GM19324 (cell line): Measurements from ENCODE around the gene TMEM242.

Source experiments
- ATAC-seq: cut with Tn5 transposase; IDR thresholded peaks from one replicate; pipeline ENCODE4 v1.9.1; 2021; ENCODE audit warnings: mild to moderate bottlenecking, moderate library complexity; ENCODE audit not compliant: unreplicated experiment, low FRiP score

The TMEM242 gene

DNA sequence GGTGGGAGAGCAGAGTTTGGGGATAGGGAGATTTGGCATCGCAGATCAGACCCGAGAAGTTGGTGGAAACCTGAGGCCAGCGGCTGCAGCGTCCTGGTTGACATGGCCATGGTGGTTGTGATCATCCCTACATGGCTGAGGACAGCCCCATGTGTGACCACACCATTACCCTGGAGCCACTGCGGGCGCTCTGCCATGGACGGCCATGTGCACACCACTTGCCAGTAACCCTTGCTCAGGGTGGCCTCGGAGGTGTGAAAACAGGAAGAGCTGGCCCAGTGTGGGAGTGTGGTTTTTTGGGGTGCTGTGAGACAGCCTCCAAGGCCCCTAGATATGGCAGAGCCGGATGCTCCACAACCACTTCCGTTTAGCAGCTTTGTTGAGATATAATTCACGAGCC, 64.4 kb downstream of the TMEM242 start:
- no peak for ATAC-seq

GRCh38 chr6:157255079-157255478, 68.2 kb downstream of the TMEM242 start:
- ATAC-seq, result no peak

- no peak for ATAC-seq
Observed at GRCh38 chr6:157254538-157254937, 68.8 kb downstream of the TMEM242 start.

DNA sequence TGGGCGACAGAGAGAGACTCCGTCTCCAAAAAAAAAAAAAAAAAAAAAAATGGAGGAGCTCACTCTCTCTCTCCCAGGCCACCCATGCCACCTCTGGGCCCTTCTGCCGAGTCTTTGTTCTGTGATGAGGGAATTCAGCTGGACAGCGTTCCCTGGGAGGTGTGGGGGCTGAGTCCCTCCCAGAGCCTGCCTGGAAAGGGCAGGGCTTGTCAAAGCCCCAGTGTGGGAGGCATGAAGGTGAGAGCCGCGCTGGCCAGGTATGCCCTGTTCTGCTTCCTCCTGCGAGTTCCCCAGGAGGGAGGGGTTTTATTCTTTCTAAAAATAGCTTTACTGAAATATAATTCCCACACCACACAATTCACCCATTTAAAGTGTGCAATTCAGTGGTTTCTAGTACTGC, 69.6 kb downstream of the TMEM242 start:
- no peak for ATAC-seq

- ATAC-seq, result no peak
Observed at GRCh38 chr6:157253017-157253416, 70.3 kb downstream of the TMEM242 start.

DNA sequence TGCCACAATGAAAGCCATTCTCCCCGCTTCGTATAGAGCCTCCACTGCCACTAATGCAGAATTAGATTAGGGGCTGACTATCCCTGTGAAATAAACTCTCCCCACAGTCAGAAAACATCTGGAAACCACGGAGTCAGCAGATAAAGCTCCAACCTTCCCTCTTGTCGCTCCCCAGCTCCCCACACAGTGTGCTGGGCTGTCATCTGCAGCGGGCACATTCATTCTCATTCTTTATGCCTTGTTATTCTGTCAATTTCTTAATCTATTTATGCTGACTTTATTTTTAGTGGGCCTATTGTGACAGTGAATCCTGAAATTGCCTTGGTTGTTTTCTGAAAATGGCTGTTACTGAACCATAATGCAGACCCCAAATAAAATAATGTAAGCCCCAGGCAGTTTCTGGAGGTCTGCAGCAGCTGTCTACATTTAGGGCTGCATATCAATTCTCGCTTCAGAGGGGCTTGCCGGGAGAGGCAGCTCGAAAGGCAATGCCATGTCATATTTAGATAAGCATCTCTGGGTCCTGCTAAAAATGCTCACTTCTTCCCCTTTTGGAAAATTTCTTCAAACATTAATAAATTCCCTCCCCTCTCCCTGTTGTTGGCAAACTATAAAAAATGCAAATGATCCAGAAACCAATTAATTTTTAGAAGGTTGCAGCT, 71.6 kb downstream of the TMEM242 start:
- ATAC-seq, result no peak

- ATAC-seq, result no peak
Observed at GRCh38 chr6:157249826-157250225, 73.5 kb downstream of the TMEM242 start.

- ATAC-seq, result no peak
Observed at GRCh38 chr6:157248264-157248663, 75.1 kb downstream of the TMEM242 start.

GRCh38 chr6:157246771-157247484, 76.4 kb downstream of the TMEM242 start:
- no peak for ATAC-seq

DNA sequence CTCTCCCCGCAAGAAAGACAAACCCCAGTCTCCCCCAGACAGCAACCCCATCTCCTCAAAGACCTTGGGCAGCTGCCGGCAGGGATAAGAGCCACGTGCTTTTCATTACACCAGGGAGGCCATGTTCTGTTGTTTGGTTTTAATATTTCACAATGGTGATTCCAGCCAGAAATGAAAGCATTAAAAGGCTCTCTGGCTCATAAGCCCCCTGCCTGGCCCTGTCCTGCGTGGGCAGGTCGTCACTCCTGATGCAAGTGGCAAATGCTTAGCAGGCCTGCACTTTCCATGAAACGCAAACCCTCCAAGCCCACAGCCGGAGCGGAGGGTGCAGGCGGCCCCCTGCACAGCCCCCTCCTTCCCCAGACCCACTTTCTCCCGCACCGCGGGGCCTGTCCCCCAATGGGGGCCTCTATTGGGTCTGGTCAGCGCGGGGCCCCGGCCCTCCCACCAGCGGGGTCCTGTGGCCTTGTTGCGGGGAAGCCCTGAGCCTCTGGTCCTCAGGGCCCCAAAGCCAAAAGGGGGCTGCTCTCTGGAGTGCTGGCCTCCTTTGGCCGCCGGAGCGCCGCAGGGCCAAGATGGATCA, 77.2 kb downstream of the TMEM242 start:
- no peak for ATAC-seq

DNA sequence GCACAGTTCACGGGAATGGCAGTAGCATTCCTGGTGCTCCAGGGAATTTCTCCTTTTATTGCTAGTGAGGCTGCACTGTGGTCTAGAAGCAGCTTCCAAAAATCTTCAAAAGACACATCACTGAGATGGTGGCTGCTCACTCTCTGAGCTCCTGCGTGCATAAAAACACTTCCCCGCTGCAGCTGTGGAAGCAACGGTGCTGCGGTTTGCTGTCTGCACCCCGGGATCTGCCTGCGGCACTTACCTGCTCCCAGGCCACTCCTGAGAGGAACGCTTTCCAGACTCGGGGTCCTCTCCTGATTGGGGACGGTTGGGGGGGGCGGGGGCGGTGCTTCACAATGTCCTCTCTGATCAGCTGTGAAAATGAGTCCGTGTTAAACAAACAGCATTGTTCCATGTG, 77.9 kb downstream of the TMEM242 start:
- ATAC-seq, result no peak

- no peak for ATAC-seq
Observed at GRCh38 chr6:157244780-157245179, 78.5 kb downstream of the TMEM242 start.

GRCh38 chr6:157244175-157244574, 79.1 kb downstream of the TMEM242 start:
- ATAC-seq, result no peak

- no peak for ATAC-seq
Observed at GRCh38 chr6:157242791-157243190, 80.5 kb downstream of the TMEM242 start.

DNA sequence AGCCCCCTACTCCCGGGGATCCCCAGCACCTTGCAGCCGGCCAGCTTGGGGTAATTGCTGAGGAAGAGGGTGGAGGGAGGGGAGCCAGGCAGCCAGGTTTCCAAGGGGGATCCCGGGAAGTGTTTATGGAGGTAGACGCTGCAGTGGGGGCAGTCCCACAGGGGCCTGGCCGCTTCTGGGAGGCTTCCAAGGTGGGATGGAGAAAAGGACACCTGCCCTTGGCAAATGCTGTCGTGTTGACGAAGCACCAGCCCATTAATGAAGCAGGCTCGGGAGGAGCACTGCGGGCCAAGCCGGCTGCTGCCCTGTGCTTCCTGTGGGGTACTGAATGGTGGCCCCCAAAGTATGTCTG, 82.4 kb downstream of the TMEM242 start:
- ATAC-seq, result no peak

- no peak for ATAC-seq
Observed at GRCh38 chr6:157240059-157240959, 83.0 kb downstream of the TMEM242 start.

DNA sequence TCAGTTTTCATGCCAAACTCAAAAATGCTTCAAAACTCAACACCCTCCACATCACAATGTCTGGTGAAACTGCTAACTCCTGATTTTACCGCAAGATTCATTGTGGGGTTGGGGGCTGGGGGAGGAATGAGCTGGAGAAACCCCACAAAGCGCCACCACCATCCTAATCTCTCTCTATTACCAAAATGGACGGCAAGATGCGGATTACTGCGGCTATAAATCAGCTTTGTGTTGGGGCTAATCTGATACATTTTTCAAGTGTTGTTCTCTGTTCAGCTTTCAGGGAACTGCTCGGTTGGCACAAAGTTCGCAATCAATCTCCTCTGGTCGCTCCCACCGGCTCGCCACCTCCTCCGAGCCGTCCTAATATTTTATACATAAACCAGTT, 83.7 kb downstream of the TMEM242 start:
- ATAC-seq, result no peak
